HepG2 (cell line): ENCODE results near the gene GJD4. TPM values are rescaled to one million over a fixed set of nuclear protein-coding genes. Genes with fewer than 3 reads are reported as not detected.
A peak's percentile ranks its signal among the peaks of the same experiment; 100 is the strongest.

ENCODE experiments used
- ATAC-seq: fragments of 200-7000 bp; cut with Tn5 transposase; 3 replicates; pipeline ENCODE4 v1.9.1; 2020; ENCODE audit warnings: mild to moderate bottlenecking, moderate library complexity
- Bru-seq: library from RNA; stranded (reverse); fragments of 400-500 nt; gene quantifications from one replicate; lab custom pipeline; 2021; lab: Mats Ljungman, UMichigan
- BruChase-seq, 2 experiments: library from RNA; stranded (reverse); fragments of 400-500 nt; gene quantifications; one replicate each; lab custom pipeline; 2021; lab: Mats Ljungman, UMichigan
- BruUV-seq: library from RNA; stranded (reverse); fragments of 400-500 nt; replicated peaks from 2 replicates; lab custom pipeline; 2021; lab: Mats Ljungman, UMichigan
- CTCF ChIA-PET: fragments of 300-600 bp; formaldehyde crosslinking; extraction: SDS; loops from one replicate; lab custom pipeline; 2021; ENCODE audit warnings: low total read pairs, inconsistent platforms, low intra/inter-chr PET ratio; lab: Yijun Ruan, JAX
- POLR2A ChIA-PET: fragments of 350-600 bp; sonication (Branson Sonifier 250); formaldehyde crosslinking; loops from one replicate; lab custom pipeline; 2020; ENCODE audit warnings: antibody characterized with exemption, inconsistent platforms; lab: Yijun Ruan, JAX
- DNase-seq: peaks from one replicate; pipeline ENCODE4 v3.0.0-alpha.2; 2015; ENCODE audit warnings: low spot score
- FAIRE-seq: peaks from 3 replicates; lab custom pipeline; 2011; peaks lifted over from hg19 to GRCh38; lab: Jason Lieb, UNC
- H2AFZ ChIP-seq: one replicate; pipeline ENCODE4 v1.6.1; 2011; ENCODE audit warnings: low read length, inconsistent platforms
- H3K27ac ChIP-seq: fragments of 300-600 bp; 3 replicates; pipeline ENCODE4 v1.8.0; 2011; ENCODE audit warnings: mixed run types, mild to moderate bottlenecking, mixed read lengths, low read length, inconsistent platforms; ENCODE audit not compliant: insufficient read depth; ENCODE audit errors: extremely low read length
- H3K27me3 ChIP-seq, 2 experiments: fragments of 200-600 bp in 1 of 2; 2 replicates in 1 of 2; 3 replicates in 1 of 2; pipeline versions ENCODE4 v1.6.0 to v1.8.0; 2011; ENCODE audit warnings: low read length in 2 of 2, mild to moderate bottlenecking in 2 of 2, moderate library complexity in 2 of 2, inconsistent platforms in 1 of 2; ENCODE audit not compliant: insufficient read depth in 2 of 2, control insufficient read depth in 1 of 2
- H3K36me3 ChIP-seq, 2 experiments: fragments of 200-600 bp in 1 of 2; replicated peaks in 1 of 2; 2 replicates in 1 of 2; 3 replicates in 1 of 2; pipeline versions ENCODE4 v1.5.1 to v1.8.0; 2011; ENCODE audit warnings: low read length in 2 of 2, inconsistent platforms in 1 of 2; ENCODE audit not compliant: insufficient read depth in 2 of 2, control insufficient read depth in 1 of 2
- H3K4me1 ChIP-seq: 2 replicates; pipeline ENCODE4 v1.5.1; 2012; ENCODE audit warnings: low read length, inconsistent platforms; ENCODE audit not compliant: insufficient read depth
- H3K4me2 ChIP-seq: 2 replicates; pipeline ENCODE4 v1.6.0; 2011; ENCODE audit warnings: low read depth, low read length, inconsistent platforms
- H3K4me3 ChIP-seq, 3 experiments: fragments of 200-600 bp in 1 of 3; sonication (generic), shearing (Covaris generic) in 1 of 3; replicated peaks in 1 of 3; 2 replicates each; pipeline ENCODE4 v1.5.1; 2011 to 2016; ENCODE audit warnings: low read length in 3 of 3, inconsistent platforms in 2 of 3, low read depth in 2 of 3, mild to moderate bottlenecking in 2 of 3, control low read depth in 1 of 3, mixed read lengths in 1 of 3; ENCODE audit not compliant: insufficient read depth in 1 of 3
- H3K79me2 ChIP-seq: one replicate; pipeline ENCODE4 v1.6.1; 2011; ENCODE audit warnings: low read length, inconsistent platforms; ENCODE audit not compliant: insufficient read depth
- H3K9ac ChIP-seq: 2 replicates; pipeline ENCODE4 v1.6.0; 2011; ENCODE audit warnings: mild to moderate bottlenecking, low read depth, low read length, inconsistent platforms; ENCODE audit not compliant: insufficient read depth
- H3K9me3 ChIP-seq: 2 replicates; pipeline ENCODE4 v1.5.1; 2012; ENCODE audit warnings: mild to moderate bottlenecking, low read length
- H4K20me1 ChIP-seq: 2 replicates; pipeline ENCODE4 v1.6.0; 2011; ENCODE audit warnings: inconsistent platforms, mild to moderate bottlenecking, low read length, moderate library complexity; ENCODE audit not compliant: insufficient read depth
- BHLHE40 ChIP-seq: IDR thresholded peaks from 2 replicates; pipeline ENCODE4 v1.6.1; 2011; ENCODE audit warnings: low read length, improper control_type of control experiment
- NCOA1 ChIP-seq: sonication (generic); formaldehyde crosslinking; IDR thresholded peaks from 2 replicates; pipeline ENCODE4 v1.9.0; 2021; ENCODE audit warnings: missing genetic modification reagents
- RAD51 ChIP-seq: fragments of 450-650 bp; IDR thresholded peaks from 2 replicates; pipeline ENCODE4 v1.6.1; 2016; ENCODE audit warnings: borderline replicate concordance
- ZNF251 ChIP-seq: sonication (generic); formaldehyde crosslinking; IDR thresholded peaks from 2 replicates; pipeline ENCODE4 v1.9.0; 2021; ENCODE audit warnings: mild to moderate bottlenecking, missing genetic modification reagents
- WGBS: methylation state at CpG from one replicate; pipeline ENCODE4 v1.1.6; 2017; ENCODE audit warnings: low lambda C conversion rate; 5-methylcytosine and 5-hydroxymethylcytosine counted together
- in situ Hi-C: cut with HindIII; loops from 2 replicates; pipeline ENCODE4 v1.10.0; 2017; ENCODE audit warnings: low pct_unique_long_range_greater_than_20kb; ENCODE audit not compliant: extremely low pct_ligation_motif_present
- intact Hi-C: fragments of 100-400 bp; cut with micrococcal nuclease; formaldehyde crosslinking; loops from one replicate; pipeline ENCODE4 v1.10.0; 2022; ENCODE audit not compliant: unreplicated experiment
- long read RNA-seq, 2 experiments: library from RNA in 1 of 2; library from polyadenylated mRNA in 1 of 2; stranded (forward) in 1 of 2; unstranded in 1 of 2; transcript quantifications; one replicate each; pipeline ENCODE4 v2.0.0, GENCODE V29; 2019 to 2022
- polyA minus RNA-seq, 3 experiments: library from RNA; depleted of rRNA, polyadenylated mRNA; stranded (reverse); fragments of >200 nt; gene quantifications; 2 replicates each; pipeline ENCODE4 v1.2.3, GENCODE V29; 2011; ENCODE audit warnings: low replicate concordance in 1 of 3
- polyA plus RNA-seq, 8 experiments: library from polyadenylated mRNA; depleted of rRNA in 3 of 8; stranded (reverse) in 7 of 8; unstranded in 1 of 8; fragments of >200 nt; fragmentation: Illumina TruSeq in 4 of 8; extraction: Trizol in 4 of 8; gene quantifications; 2 replicates each; pipeline versions ENCODE4 v1.2.1 to v1.2.3, GENCODE V29; 2011 to 2016; ENCODE audit warnings: low read depth in 4 of 8, missing spikeins in 1 of 8, mixed read lengths in 1 of 8; ENCODE audit not compliant: insufficient read depth in 1 of 8
- total RNA-seq, 5 experiments: library from RNA; depleted of rRNA; stranded (reverse); fragments of >200 nt; fragmentation: Illumina TruSeq; extraction: Trizol; gene quantifications; 2 replicates each; pipeline ENCODE4 v1.2.3, GENCODE V29; 2016; ENCODE audit warnings: low read depth in 1 of 5

The GJD4 gene, protein sequence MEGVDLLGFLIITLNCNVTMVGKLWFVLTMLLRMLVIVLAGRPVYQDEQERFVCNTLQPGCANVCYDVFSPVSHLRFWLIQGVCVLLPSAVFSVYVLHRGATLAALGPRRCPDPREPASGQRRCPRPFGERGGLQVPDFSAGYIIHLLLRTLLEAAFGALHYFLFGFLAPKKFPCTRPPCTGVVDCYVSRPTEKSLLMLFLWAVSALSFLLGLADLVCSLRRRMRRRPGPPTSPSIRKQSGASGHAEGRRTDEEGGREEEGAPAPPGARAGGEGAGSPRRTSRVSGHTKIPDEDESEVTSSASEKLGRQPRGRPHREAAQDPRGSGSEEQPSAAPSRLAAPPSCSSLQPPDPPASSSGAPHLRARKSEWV
- total RNA-seq (2016; rRNA removed; fragmentation: Illumina TruSeq; extraction: Trizol) (not detected in 2 replicates), polyA plus RNA-seq (2011; rRNA removed) (not detected in 2 replicates), polyA minus RNA-seq (2011; rRNA and poly(A)+ RNA removed; ENCODE audit: low replicate concordance) (not detected in 2 replicates), Bru-seq, nascent RNA (percentile 10 among the genes with signal in this experiment), BruChase-seq, experiment 1, labeled RNA remaining after a 6-hour chase (percentile 33 among the genes with signal in this experiment), BruChase-seq, experiment 2, labeled RNA remaining after a 2-hour chase (percentile 40 among the genes with signal in this experiment)
- not detected in 2 replicates for total RNA-seq (2016; cell fraction: cytosol; rRNA removed; fragmentation: Illumina TruSeq; extraction: Trizol; ENCODE audit: low read depth)
- total RNA-seq (2016; cell fraction: insoluble cytoplasmic fraction; rRNA removed; fragmentation: Illumina TruSeq; extraction: Trizol): not detected in 2 replicates
- total RNA-seq (2016; cell fraction: membrane; rRNA removed; fragmentation: Illumina TruSeq; extraction: Trizol): not detected in 2 replicates
- total RNA-seq (2016; cell fraction: nucleus; rRNA removed; fragmentation: Illumina TruSeq; extraction: Trizol): not detected in 2 replicates
- polyA plus RNA-seq (2011; cell fraction: cytosol; rRNA removed): not detected in 2 replicates
- not detected in 2 replicates for polyA plus RNA-seq (2011; cell fraction: nucleus; rRNA removed)
- not detected in 2 replicates for polyA plus RNA-seq (2012)
- polyA plus RNA-seq (2016; cell fraction: cytosol; fragmentation: Illumina TruSeq; extraction: Trizol; ENCODE audit: low read depth): not detected in 2 replicates
- not detected in 2 replicates for polyA plus RNA-seq (2016; cell fraction: insoluble cytoplasmic fraction; fragmentation: Illumina TruSeq; extraction: Trizol; ENCODE audit: low read depth)
- polyA plus RNA-seq (2016; cell fraction: membrane; fragmentation: Illumina TruSeq; extraction: Trizol; ENCODE audit: low read depth): not detected in 2 replicates
- not detected in 2 replicates for polyA plus RNA-seq (2016; cell fraction: nucleus; fragmentation: Illumina TruSeq; extraction: Trizol; ENCODE audit: insufficient read depth, low read depth)
- not detected in 2 replicates for polyA minus RNA-seq (2011; cell fraction: cytosol; rRNA and poly(A)+ RNA removed)
- not detected in 2 replicates for polyA minus RNA-seq (2011; cell fraction: nucleus; rRNA and poly(A)+ RNA removed)
- long read RNA-seq, experiment 1: 0 reads
- long read RNA-seq, experiment 2: 0 reads

DNA sequence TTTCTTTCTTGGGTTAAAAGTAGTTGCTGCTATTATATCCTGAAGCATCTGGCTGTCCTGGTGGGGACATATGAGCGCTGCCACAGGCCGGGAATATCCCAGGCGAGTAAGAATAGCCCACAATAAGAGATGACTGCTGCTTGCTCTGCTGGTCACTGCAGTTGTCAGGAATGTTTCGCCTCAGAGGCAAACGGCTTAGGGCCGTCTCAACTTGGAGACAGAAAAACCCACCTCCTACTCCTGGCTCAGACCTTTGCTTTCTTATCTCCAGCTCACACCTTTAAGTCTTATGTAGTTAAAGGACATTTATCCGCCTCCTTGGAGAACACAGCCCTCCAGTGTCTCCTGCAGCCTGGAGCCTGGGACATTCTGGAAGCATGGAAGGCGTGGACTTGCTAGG lies at the start of gene GJD4:
Gene GJD4, plus strand, starts transcription at position 151 of the 400 bp plus-strand sequence. Its CDS starts 227 bp downstream, at position 378.
- FAIRE-seq (no peak), DNase-seq (no peak), ATAC-seq (peak; percentile 51; the same call in 2 of the 3 replicates)
- H3K27me3 ChIP-seq: no peaks in the 10 kb centered on the region; a peak in 1 of 5 replicates
- H2AFZ ChIP-seq: no peak within 1 kb of the TSS
- CTCF ChIA-PET: no interaction called here
- no peak within 1 kb of the TSS for H3K4me3 ChIP-seq
- H3K9me3 ChIP-seq: 0 out of 2 replicates have a peak, but pooled peaks cover 6% of the 10 kb centered on the region
- H3K27ac ChIP-seq: no peak within 1 kb of the TSS
- in situ Hi-C loops: no loop called here
- H3K79me2 ChIP-seq: no peaks in the 10 kb centered on the region
- intact Hi-C loops: no loop called here
- H4K20me1 ChIP-seq: no peaks in the 10 kb centered on the region
- BruUV-seq: no TSS peak
- no peak within 1 kb of the TSS for H3K9ac ChIP-seq
- POLR2A ChIA-PET: no interaction called here
- H3K4me1 ChIP-seq: no peaks in the 10 kb centered on the region
- H3K36me3 ChIP-seq: no peaks in the 10 kb centered on the region
- TF ChIP-seq ZNF251 (CRISPR knock-in tag) (no peak), BHLHE40 (no peak), RAD51 (no peak), NCOA1 (CRISPR knock-in tag) (no peak)
- TF ChIP-seq, all 625 proteins: peak for 0
- 39% methylated on average over 7 of the region's 8 CpGs for WGBS
- H3K4me2 ChIP-seq: no peak within 1 kb of the TSS
